ENCODE measurements around the gene CIDEB.

CIDEB gene

GRCh38 chr14:24286996-24287395 is 20.8 kb downstream of the CIDEB start:
- DNase-seq: no peak

GRCh38 chr14:24285351-24285750 is 22.4 kb downstream of the CIDEB start:
- no peak for DNase-seq

GRCh38 chr14:24284501-24285035 is 23.2 kb downstream of the CIDEB start:
- no peak for DNase-seq

- no peak for DNase-seq
These were observed 23.8 kb downstream of the CIDEB start for GRCh38 chr14:24283796-24284460.

GRCh38 chr14:24282736-24283135 is 25.0 kb downstream of the CIDEB start:
- DNase-seq: no peak

- DNase-seq: no peak
These were observed 26.1 kb downstream of the CIDEB start for GRCh38 chr14:24281636-24282035.

GRCh38 chr14:24280797-24281460 is 26.8 kb downstream of the CIDEB start:
- no peak for DNase-seq

GRCh38 chr14:24279301-24280186 is 28.2 kb downstream of the CIDEB start:
- DNase-seq: peak; percentile 5

GRCh38 chr14:24278424-24278823 is 29.4 kb downstream of the CIDEB start:
- DNase-seq: no peak

- DNase-seq: no peak
These were observed 30.0 kb downstream of the CIDEB start for GRCh38 chr14:24277606-24278321.

GRCh38 chr14:24277071-24277470 is 30.7 kb downstream of the CIDEB start:
- no peak for DNase-seq

- DNase-seq: no peak
These were observed 33.7 kb downstream of the CIDEB start for GRCh38 chr14:24274101-24274543.

GRCh38 chr14:24273422-24273998 is 34.3 kb downstream of the CIDEB start:
- DNase-seq: no peak

GRCh38 chr14:24272467-24272866 is 35.3 kb downstream of the CIDEB start:
- DNase-seq: no peak

GRCh38 chr14:24271834-24272263 is 35.9 kb downstream of the CIDEB start:
- DNase-seq: no peak

- peak; percentile 93 for DNase-seq
These were observed 36.5 kb downstream of the CIDEB start, which contains the start of gene RABGGTA for GRCh38 chr14:24271134-24271833. RABGGTA (minus strand) TSS chr14:24271597; CDS start chr14:24271115, 482 bp downstream.

GRCh38 chr14:24270537-24271133 is 37.1 kb downstream of the CIDEB start:
- no peak for DNase-seq

GRCh38 chr14:24269910-24270536 is 37.8 kb downstream of the CIDEB start:
- DNase-seq: no peak

GRCh38 chr14:24269368-24269767 is 38.4 kb downstream of the CIDEB start:
- no peak for DNase-seq

- DNase-seq: no peak
These were observed 39.6 kb downstream of the CIDEB start for GRCh38 chr14:24268225-24268624.

GRCh38 chr14:24267516-24267915 is 40.3 kb downstream of the CIDEB start:
- DNase-seq: no peak
